SK-N-SH (cell line): ENCODE data around the gene ZBTB16. TPM values are rescaled to one million over a fixed set of nuclear protein-coding genes. Genes with fewer than 3 reads are reported as not detected.

Experiments
- CTCF ChIA-PET: fragments of 300-600, 350-600 bp; formaldehyde crosslinking; extraction: SDS; loops from one replicate; lab custom pipeline; 2021; lab: Yijun Ruan, JAX
- POLR2A ChIA-PET: fragments of 350-600 bp; sonication (Branson Sonifier 250); formaldehyde crosslinking; extraction: SDS; loops from one replicate; lab custom pipeline; 2020; ENCODE audit warnings: antibody characterized with exemption, inconsistent platforms; lab: Yijun Ruan, JAX
- DNase-seq: peaks from one replicate; pipeline ENCODE4 v3.0.0; 2012
- H2AFZ ChIP-seq: fragments of 200-600 bp; sonication (generic); 2 replicates; pipeline ENCODE4 v1.8.1; 2016; ENCODE audit warnings: antibody characterized with exemption, mild to moderate bottlenecking, low read depth
- H3F3A ChIP-seq: fragments of 200-600 bp; sonication (generic); replicated peaks from 2 replicates; pipeline ENCODE3; 2016; ENCODE audit warnings: antibody characterized with exemption, mild to moderate bottlenecking; ENCODE audit not compliant: insufficient read depth
- H3K27ac ChIP-seq, 2 experiments: fragments of 200-500 bp in 1 of 2; fragments of 200-600 bp in 1 of 2; sonication (Bioruptor generic) in 1 of 2; sonication (generic), shearing (Covaris generic) in 1 of 2; 2 replicates each; pipeline versions ENCODE4 v1.5.1 to v1.6.1; 2014 to 2016; ENCODE audit warnings: low read depth in 2 of 2, inconsistent platforms in 1 of 2, low read length in 1 of 2, mild to moderate bottlenecking in 1 of 2, mixed read lengths in 1 of 2
- H3K27me3 ChIP-seq: fragments of 200-600 bp; sonication (generic), shearing (Covaris generic); 2 replicates; pipeline ENCODE4 v1.6.1; 2016; ENCODE audit warnings: mixed run types; ENCODE audit not compliant: insufficient read depth
- H3K36me3 ChIP-seq, 2 experiments: fragments of 200-500 bp in 1 of 2; fragments of 200-600 bp in 1 of 2; sonication (Bioruptor generic) in 1 of 2; sonication (generic) in 1 of 2; replicated peaks in 1 of 2; 2 replicates each; pipeline versions ENCODE3 to v1.5.1; 2014 to 2016; ENCODE audit warnings: low read length in 1 of 2, mild to moderate bottlenecking in 1 of 2; ENCODE audit not compliant: insufficient read depth in 2 of 2, control insufficient read depth in 1 of 2
- H3K4me1 ChIP-seq, 2 experiments: fragments of 200-500 bp in 1 of 2; fragments of 200-600 bp in 1 of 2; sonication (Bioruptor generic) in 1 of 2; sonication (generic), shearing (Covaris generic) in 1 of 2; 2 replicates each; pipeline versions ENCODE4 v1.5.1 to v1.6.1; 2014 to 2016; ENCODE audit warnings: low read depth in 1 of 2, low read length in 1 of 2, mixed run types in 1 of 2; ENCODE audit not compliant: insufficient read depth in 2 of 2, control insufficient read depth in 1 of 2
- H3K4me2 ChIP-seq: fragments of 200-600 bp; sonication (generic), shearing (Covaris generic); 2 replicates; pipeline ENCODE4 v1.6.1; 2017; ENCODE audit warnings: mixed run types
- H3K4me3 ChIP-seq, 2 experiments: fragments of 200-500 bp in 1 of 2; fragments of 200-600 bp in 1 of 2; sonication (Bioruptor generic) in 1 of 2; sonication (generic), shearing (Covaris generic) in 1 of 2; 2 replicates each; pipeline versions ENCODE4 v1.5.1 to v1.8.1; 2014 to 2016; ENCODE audit warnings: low read depth in 2 of 2, inconsistent platforms in 1 of 2, low read length in 1 of 2, mild to moderate bottlenecking in 1 of 2, mixed read lengths in 1 of 2, moderate library complexity in 1 of 2
- H3K79me2 ChIP-seq: fragments of 200-600 bp; sonication (generic); 2 replicates; pipeline ENCODE4 v1.8.1; 2017; ENCODE audit warnings: mild to moderate bottlenecking; ENCODE audit not compliant: insufficient read depth
- H3K9ac ChIP-seq: fragments of 200-600 bp; sonication (generic); 2 replicates; pipeline ENCODE4 v1.6.1; 2017; ENCODE audit warnings: mixed run types
- H3K9me2 ChIP-seq: fragments of 200-600 bp; sonication (generic); 2 replicates; pipeline ENCODE4 v1.6.1; 2017; ENCODE audit warnings: mixed run types
- H3K9me3 ChIP-seq: fragments of 200-600 bp; sonication (generic); 2 replicates; pipeline ENCODE4 v1.6.1; 2017; ENCODE audit warnings: mixed run types, mild to moderate bottlenecking, moderate library complexity
- H4K20me1 ChIP-seq: fragments of 200-600 bp; sonication (generic); 2 replicates; pipeline ENCODE4 v1.6.1; 2017; ENCODE audit warnings: mild to moderate bottlenecking, mixed run types; ENCODE audit not compliant: insufficient read depth
- ELF1 ChIP-seq: IDR thresholded peaks from 2 replicates; pipeline ENCODE4 v1.4.0; 2012
- EZH2phosphoT487 ChIP-seq: fragments of 200-600 bp; sonication (generic); IDR thresholded peaks from 2 replicates; pipeline ENCODE4 v1.6.1; 2017; ENCODE audit warnings: low read depth, mixed run types, mild to moderate bottlenecking, antibody characterized with exemption, moderate library complexity, borderline replicate concordance
- FOSL2 ChIP-seq: IDR thresholded peaks from 2 replicates; pipeline ENCODE4 v1.4.0; 2012; ENCODE audit warnings: low read depth, mild to moderate bottlenecking, moderate library complexity, borderline replicate concordance
- FOXJ3 ChIP-seq: sonication (generic); formaldehyde crosslinking; IDR thresholded peaks from 2 replicates; pipeline ENCODE4 v1.5.1; 2020; ENCODE audit warnings: mild to moderate bottlenecking, missing genetic modification reagents
- GABPA ChIP-seq: IDR thresholded peaks from 2 replicates; pipeline ENCODE4 v1.4.0; 2012; ENCODE audit warnings: low read depth, mild to moderate bottlenecking
- IRF3 ChIP-seq: fragments of 150-350 bp; IDR thresholded peaks from 2 replicates; pipeline ENCODE4 v1.6.1; 2016; ENCODE audit warnings: mild to moderate bottlenecking, low read depth, low read length
- MAX ChIP-seq: IDR thresholded peaks from 2 replicates; pipeline ENCODE4 v1.4.0; 2012; ENCODE audit warnings: low read depth
- MEF2A ChIP-seq: IDR thresholded peaks from 2 replicates; pipeline ENCODE4 v1.4.0; 2012; ENCODE audit warnings: low read depth, borderline replicate concordance
- MXI1 ChIP-seq: IDR thresholded peaks from 2 replicates; pipeline ENCODE4 v1.6.1; 2012; ENCODE audit warnings: mild to moderate bottlenecking, low read depth, low read length, improper control_type of control experiment
- NFIC ChIP-seq: IDR thresholded peaks from 2 replicates; pipeline ENCODE4 v1.4.0; 2012; ENCODE audit warnings: borderline replicate concordance
- NRF1 ChIP-seq: IDR thresholded peaks from 2 replicates; pipeline ENCODE4 v1.6.1; 2012; ENCODE audit warnings: low read depth, mild to moderate bottlenecking, low read length
- PBX3 ChIP-seq: IDR thresholded peaks from 2 replicates; pipeline ENCODE4; 2012
- REST ChIP-seq: IDR thresholded peaks from 2 replicates; pipeline ENCODE4 v1.6.1; 2012; ENCODE audit warnings: mild to moderate bottlenecking, low read depth, low read length, moderate library complexity
- RFX5 ChIP-seq: IDR thresholded peaks from 2 replicates; pipeline ENCODE4 v1.6.1; 2012; ENCODE audit warnings: mild to moderate bottlenecking, improper control_type of control experiment, low read length
- RXRA ChIP-seq: IDR thresholded peaks from 2 replicates; pipeline ENCODE4 v1.4.0; 2012; ENCODE audit warnings: low read depth, mild to moderate bottlenecking, borderline replicate concordance
- SMC3 ChIP-seq: IDR thresholded peaks from 2 replicates; pipeline ENCODE4 v1.6.1; 2012; ENCODE audit warnings: low read depth, low read length, improper control_type of control experiment
- TCF12 ChIP-seq: IDR thresholded peaks from 2 replicates; pipeline ENCODE4 v1.4.0; 2012
- USF1 ChIP-seq: IDR thresholded peaks from 2 replicates; pipeline ENCODE4 v1.4.0; 2012; ENCODE audit warnings: low read depth, borderline replicate concordance
- WGBS: methylation state at CpG from one replicate; pipeline ENCODE4 v1.1.6; 2017; ENCODE audit warnings: low lambda C conversion rate; 5-methylcytosine and 5-hydroxymethylcytosine counted together
- polyA plus RNA-seq, 3 experiments: library from polyadenylated mRNA; depleted of rRNA; stranded (reverse); fragments of >200 nt; gene quantifications; 2 replicates each; pipeline ENCODE4 v1.2.3, GENCODE V29; 2012

The ZBTB16 gene
- polyA plus RNA-seq, 1 of the 3 experiments (the other 2 are of a cell fraction) = not detected

- WGBS = 13% methylated on average over 2 of the region's 2 CpGs
- no peak overlapping the region for H3K27ac ChIP-seq
- H3K9me3 ChIP-seq = no peaks in the 10 kb centered on the region
- DNase-seq = no peak
- H3K4me1 ChIP-seq = no peaks in the 10 kb centered on the region
- no peaks in the 10 kb centered on the region for H3F3A ChIP-seq
- TF ChIP-seq MXI1 (no peak), FOXJ3 (CRISPR knock-in tag) (no peak), MEF2A (no peak), USF1 (no peak), RFX5 (no peak), FOSL2 (no peak), NRF1 (no peak), EZH2phosphoT487 (no peak), TCF12 (no peak)
- no peak overlapping the region for H2AFZ ChIP-seq
- peaks cover 19% of the 10 kb centered on the region for H3K27me3 ChIP-seq
- no peaks in the 10 kb centered on the region for H3K36me3 ChIP-seq
- no peaks in the 10 kb centered on the region for H4K20me1 ChIP-seq
- no peaks in the 10 kb centered on the region for H3K79me2 ChIP-seq
- no peak overlapping the region for H3K9ac ChIP-seq
- CTCF ChIA-PET = interaction anchor here (1.3 kb wide), 1 partner anchor 23 kb away, joined by 3 read pairs; no protein-coding TSS in a partner anchor
- POLR2A ChIA-PET = no interaction called here
- no peaks in the 10 kb centered on the region for H3K9me2 ChIP-seq
- no peak overlapping the region for H3K4me3 ChIP-seq
- no peak overlapping the region for H3K4me2 ChIP-seq
Measured at GRCh38 chr11:114209343-114209742, 149.8 kb downstream of the ZBTB16 start.

GRCh38 chr11:114209904-114210303, 150.4 kb downstream of the ZBTB16 start:
- H3K27ac ChIP-seq = no peak overlapping the region
- no peaks in the 10 kb centered on the region for H3K79me2 ChIP-seq
- POLR2A ChIA-PET = no interaction called here
- no peak overlapping the region for H3K4me2 ChIP-seq
- H3K27me3 ChIP-seq = peaks cover 21% of the 10 kb centered on the region
- H2AFZ ChIP-seq = no peak overlapping the region
- 89% methylated on average over 8 of the region's 9 CpGs for WGBS
- H4K20me1 ChIP-seq = no peaks in the 10 kb centered on the region
- CTCF ChIA-PET = interaction anchor here (0.9 to 1.3 kb wide), 2 partner anchors 24 to 58 kb away, joined by 3 read pairs; no protein-coding TSS in a partner anchor
- H3K9ac ChIP-seq = no peak overlapping the region
- no peak overlapping the region for H3K4me3 ChIP-seq
- H3K4me1 ChIP-seq = no peaks in the 10 kb centered on the region
- no peaks in the 10 kb centered on the region for H3K36me3 ChIP-seq
- no peaks in the 10 kb centered on the region for H3K9me3 ChIP-seq
- no peak for DNase-seq
- H3F3A ChIP-seq = no peaks in the 10 kb centered on the region
- no peaks in the 10 kb centered on the region for H3K9me2 ChIP-seq
- TF ChIP-seq FOXJ3 (CRISPR knock-in tag) (no peak), NFIC (no peak), MAX (no peak), NRF1 (no peak), ELF1 (no peak), PBX3 (no peak), USF1 (no peak), GABPA (no peak), MEF2A (no peak), IRF3 (no peak), REST (no peak), TCF12 (no peak), RXRA (no peak), SMC3 (no peak), MXI1 (no peak)
